Measurements from ENCODE around the gene SHKBP1. TPM values are rescaled to one million over a fixed set of nuclear protein-coding genes. Genes with fewer than 3 reads are reported as not detected.
A peak's percentile ranks its signal among the peaks of the same experiment; 100 is the strongest.

SHKBP1 gene
- total and polyA plus RNA-seq, 9 of the 15 experiments (the other 6 are each of a cell fraction or from before 2014, with no cell fraction given), result 1.2 to 58.1 (median 22.3) TPM

DNA sequence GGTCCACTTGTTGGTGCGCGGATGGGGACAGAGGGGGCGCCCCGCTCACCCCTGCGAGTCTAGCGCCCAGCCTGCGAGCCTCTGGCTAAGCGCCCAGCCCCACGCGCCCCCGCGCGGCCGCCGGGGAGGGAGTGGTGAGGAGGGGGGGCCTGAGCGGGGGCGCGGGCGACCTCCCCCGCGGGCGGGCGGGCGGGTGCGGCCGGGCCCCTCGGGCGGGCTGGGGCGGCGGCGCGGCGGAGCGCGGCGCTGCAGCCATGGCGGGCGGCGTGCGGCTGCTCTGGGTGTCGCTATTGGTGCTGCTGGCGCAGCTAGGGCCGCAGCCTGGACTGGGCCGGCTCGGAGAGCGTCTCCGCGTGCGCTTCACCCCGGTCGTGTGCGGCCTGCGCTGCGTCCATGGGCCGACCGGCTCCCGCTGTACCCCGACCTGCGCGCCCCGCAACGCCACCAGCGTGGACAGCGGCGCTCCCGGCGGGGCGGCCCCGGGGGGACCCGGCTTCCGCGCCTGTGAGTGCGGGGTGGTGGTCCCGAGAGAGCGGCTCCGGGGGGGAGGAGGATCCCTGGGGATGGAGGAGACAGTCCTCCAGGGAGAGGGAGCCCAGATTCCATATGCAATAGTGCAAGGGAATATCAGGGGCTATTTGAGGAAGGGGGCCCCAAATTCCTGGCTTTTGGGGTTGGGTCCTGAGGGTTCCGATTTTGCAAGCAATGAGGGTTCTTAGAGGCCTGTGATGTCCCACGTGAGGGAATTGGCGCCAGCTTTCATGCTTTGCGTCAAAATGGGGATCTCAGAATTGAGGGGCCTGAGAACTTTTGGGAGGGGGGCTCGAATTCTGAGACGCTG lies 24.7 kb downstream of the SHKBP1 start, which contains the start of gene LTBP4 (continued):
- TF ChIP-seq, protein P1, sequence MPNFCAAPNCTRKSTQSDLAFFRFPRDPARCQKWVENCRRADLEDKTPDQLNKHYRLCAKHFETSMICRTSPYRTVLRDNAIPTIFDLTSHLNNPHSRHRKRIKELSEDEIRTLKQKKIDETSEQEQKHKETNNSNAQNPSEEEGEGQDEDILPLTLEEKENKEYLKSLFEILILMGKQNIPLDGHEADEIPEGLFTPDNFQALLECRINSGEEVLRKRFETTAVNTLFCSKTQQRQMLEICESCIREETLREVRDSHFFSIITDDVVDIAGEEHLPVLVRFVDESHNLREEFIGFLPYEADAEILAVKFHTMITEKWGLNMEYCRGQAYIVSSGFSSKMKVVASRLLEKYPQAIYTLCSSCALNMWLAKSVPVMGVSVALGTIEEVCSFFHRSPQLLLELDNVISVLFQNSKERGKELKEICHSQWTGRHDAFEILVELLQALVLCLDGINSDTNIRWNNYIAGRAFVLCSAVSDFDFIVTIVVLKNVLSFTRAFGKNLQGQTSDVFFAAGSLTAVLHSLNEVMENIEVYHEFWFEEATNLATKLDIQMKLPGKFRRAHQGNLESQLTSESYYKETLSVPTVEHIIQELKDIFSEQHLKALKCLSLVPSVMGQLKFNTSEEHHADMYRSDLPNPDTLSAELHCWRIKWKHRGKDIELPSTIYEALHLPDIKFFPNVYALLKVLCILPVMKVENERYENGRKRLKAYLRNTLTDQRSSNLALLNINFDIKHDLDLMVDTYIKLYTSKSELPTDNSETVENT (CRISPR knock-in tag; IDR thresholded peaks at IDR 0.05), result peak; percentile 71; the same call in 1 of the 2 replicates
- TF ChIP-seq PHTF2 (CRISPR knock-in tag; IDR thresholded peaks at IDR 0.05), result no peak
- TF ChIP-seq MBD1 (CRISPR knock-in tag; IDR thresholded peaks at IDR 0.05), result no peak
- no peak; the same call in 1 of the 2 replicates for TF ChIP-seq L3MBTL2 (IDR thresholded peaks at IDR 0.05)
- no peak; the same call in 1 of the 2 replicates for TF ChIP-seq CBX1 (IDR thresholded peaks at IDR 0.05; ENCODE audit: low read depth)
- TF ChIP-seq ARID2 (IDR thresholded peaks at IDR 0.05), result no peak
- TF ChIP-seq RFX1 (IDR thresholded peaks at IDR 0.05), result no peak
- no peak for TF ChIP-seq ZBTB34 (CRISPR knock-in tag; IDR thresholded peaks at IDR 0.05)
- 0 out of 2 replicates have a peak, but pooled peaks have one; percentile 29 for TF ChIP-seq NR3C1 (CRISPR knock-in tag; IDR thresholded peaks at IDR 0.05)
- TF ChIP-seq ARNT (IDR thresholded peaks at IDR 0.05), result no peak
- TF ChIP-seq, protein P2, sequence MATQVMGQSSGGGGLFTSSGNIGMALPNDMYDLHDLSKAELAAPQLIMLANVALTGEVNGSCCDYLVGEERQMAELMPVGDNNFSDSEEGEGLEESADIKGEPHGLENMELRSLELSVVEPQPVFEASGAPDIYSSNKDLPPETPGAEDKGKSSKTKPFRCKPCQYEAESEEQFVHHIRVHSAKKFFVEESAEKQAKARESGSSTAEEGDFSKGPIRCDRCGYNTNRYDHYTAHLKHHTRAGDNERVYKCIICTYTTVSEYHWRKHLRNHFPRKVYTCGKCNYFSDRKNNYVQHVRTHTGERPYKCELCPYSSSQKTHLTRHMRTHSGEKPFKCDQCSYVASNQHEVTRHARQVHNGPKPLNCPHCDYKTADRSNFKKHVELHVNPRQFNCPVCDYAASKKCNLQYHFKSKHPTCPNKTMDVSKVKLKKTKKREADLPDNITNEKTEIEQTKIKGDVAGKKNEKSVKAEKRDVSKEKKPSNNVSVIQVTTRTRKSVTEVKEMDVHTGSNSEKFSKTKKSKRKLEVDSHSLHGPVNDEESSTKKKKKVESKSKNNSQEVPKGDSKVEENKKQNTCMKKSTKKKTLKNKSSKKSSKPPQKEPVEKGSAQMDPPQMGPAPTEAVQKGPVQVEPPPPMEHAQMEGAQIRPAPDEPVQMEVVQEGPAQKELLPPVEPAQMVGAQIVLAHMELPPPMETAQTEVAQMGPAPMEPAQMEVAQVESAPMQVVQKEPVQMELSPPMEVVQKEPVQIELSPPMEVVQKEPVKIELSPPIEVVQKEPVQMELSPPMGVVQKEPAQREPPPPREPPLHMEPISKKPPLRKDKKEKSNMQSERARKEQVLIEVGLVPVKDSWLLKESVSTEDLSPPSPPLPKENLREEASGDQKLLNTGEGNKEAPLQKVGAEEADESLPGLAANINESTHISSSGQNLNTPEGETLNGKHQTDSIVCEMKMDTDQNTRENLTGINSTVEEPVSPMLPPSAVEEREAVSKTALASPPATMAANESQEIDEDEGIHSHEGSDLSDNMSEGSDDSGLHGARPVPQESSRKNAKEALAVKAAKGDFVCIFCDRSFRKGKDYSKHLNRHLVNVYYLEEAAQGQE (IDR thresholded peaks at IDR 0.05; ENCODE audit: borderline replicate concordance), result no peak
- TF ChIP-seq, protein P2 (CRISPR knock-in tag; IDR thresholded peaks at IDR 0.05; ENCODE audit: low read depth), result peak; percentile 69
- no peak for TF ChIP-seq NCOA2 (IDR thresholded peaks at IDR 0.05; ENCODE audit: partially characterized antibody in 2 of 2)
- no peak for TF ChIP-seq ZNF561 (CRISPR knock-in tag; conservative IDR thresholded peaks at IDR 0.05)

Measured in K562 (cell line).